Measurements from ENCODE around the gene HLA-DMB. TPM values are rescaled to one million over a fixed set of nuclear protein-coding genes. Genes with fewer than 3 reads are reported as not detected.
A peak's percentile ranks its signal among the peaks of the same experiment; 100 is the strongest.

The HLA-DMB gene
- total RNA-seq (2014; rRNA removed; shearing (Covaris generic); ENCODE audit: low replicate concordance) = 116 and 142 TPM in 2 replicates

DNA sequence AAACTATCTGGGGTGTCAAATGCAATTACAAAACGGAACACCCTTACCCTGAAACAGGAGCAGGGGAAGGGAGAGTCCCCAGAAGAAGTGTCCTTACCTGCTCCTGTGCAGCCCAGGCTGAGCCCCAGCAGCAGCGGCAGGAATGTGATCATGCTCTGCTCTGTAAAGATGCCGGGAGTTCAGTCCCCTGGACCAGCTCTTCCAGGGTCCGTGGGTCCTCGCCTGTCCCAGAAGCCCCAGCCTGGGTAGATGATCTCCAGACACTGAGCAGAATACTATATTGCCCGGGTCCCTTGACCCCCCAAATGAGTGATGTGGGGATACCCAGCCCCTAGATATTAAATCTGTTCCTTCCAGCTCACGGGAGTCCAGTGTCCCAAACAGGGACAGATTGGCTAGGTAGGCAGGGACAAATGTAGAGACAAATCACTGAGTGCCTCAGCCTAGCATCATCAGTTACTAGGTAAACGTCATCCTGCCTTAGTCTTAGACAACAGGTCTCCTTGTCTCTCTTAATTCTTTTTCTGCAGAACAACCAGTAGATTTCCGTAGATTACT is at the start of gene HLA-DMB:
TSS of gene HLA-DMB (minus strand) at position 373 of the 558 bp plus-strand sequence. CDS start at position 152, 221 bp downstream.
- Histone ChIP-seq H3K9me2 (replicated peaks; ENCODE audit: insufficient read depth, low read length) (no peaks in the 10 kb centered on the region), H3K9ac (ENCODE audit: low read length) (peak within 1 kb of the TSS; percentile 87), H3K4me2 (ENCODE audit: low read depth, low read length, poor library complexity, severe bottlenecking) (peak within 1 kb of the TSS; percentile 94), H2AFZ (ENCODE audit: low read length) (peak within 1 kb of the TSS; percentile 52), H3K27ac (ENCODE audit: low read length) (peak within 1 kb of the TSS; percentile 99), H3K79me2 (ENCODE audit: low read length) (peaks cover 17% of the 10 kb centered on the region), H4K20me1 (ENCODE audit: insufficient read depth, low read depth, low read length) (no peaks in the 10 kb centered on the region), H3K36me3 (ENCODE audit: insufficient read depth, low read length) (peaks cover 14% of the 10 kb centered on the region), H3K27me3 (ENCODE audit: low read length) (no peaks in the 10 kb centered on the region), H3K9me3 (ENCODE audit: low read length) (no peaks in the 10 kb centered on the region), H3K4me1 (ENCODE audit: low read length) (peaks cover 67% of the 10 kb centered on the region), H3K4me3 (ENCODE audit: low read length) (peak within 1 kb of the TSS; percentile 85)
- DNase-seq = peak; percentile 94

- no peaks in the 10 kb centered on the region for H3K27me3 ChIP-seq (ENCODE audit: low read length)
- no peaks in the 10 kb centered on the region for H3K36me3 ChIP-seq (ENCODE audit: insufficient read depth, low read length)
- DNase-seq = no peak
- H3K9me2 ChIP-seq (replicated peaks; ENCODE audit: insufficient read depth, low read length) = no peaks in the 10 kb centered on the region
- H4K20me1 ChIP-seq (ENCODE audit: insufficient read depth, low read depth, low read length) = no peaks in the 10 kb centered on the region
- H3K9me3 ChIP-seq (ENCODE audit: low read length) = no peaks in the 10 kb centered on the region
- H3K4me2 ChIP-seq (ENCODE audit: low read depth, low read length, poor library complexity, severe bottlenecking) = no peak overlapping the region
- no peak overlapping the region for H2AFZ ChIP-seq (ENCODE audit: low read length)
- H3K9ac ChIP-seq (ENCODE audit: low read length) = no peak overlapping the region
- no peaks in the 10 kb centered on the region for H3K79me2 ChIP-seq (ENCODE audit: low read length)
- H3K4me3 ChIP-seq (ENCODE audit: low read length) = no peak overlapping the region
- H3K27ac ChIP-seq (ENCODE audit: low read length) = no peak overlapping the region
- H3K4me1 ChIP-seq (ENCODE audit: low read length) = peaks cover 4% of the 10 kb centered on the region
Observed at GRCh38 chr6:32989368-32989767, 48.5 kb upstream of the HLA-DMB start.

GRCh38 chr6:32984622-32985389 is 44.0 kb upstream of the HLA-DMB start:
- Histone ChIP-seq H3K9me2 (replicated peaks; ENCODE audit: insufficient read depth, low read length) (no peaks in the 10 kb centered on the region), H2AFZ (ENCODE audit: low read length) (no peak overlapping the region), H3K36me3 (ENCODE audit: insufficient read depth, low read length) (peaks cover 17% of the 10 kb centered on the region), H3K27ac (ENCODE audit: low read length) (peak overlapping the region; percentile 56), H4K20me1 (ENCODE audit: insufficient read depth, low read depth, low read length) (peaks cover 26% of the 10 kb centered on the region), H3K9me3 (ENCODE audit: low read length) (no peaks in the 10 kb centered on the region), H3K4me3 (ENCODE audit: low read length) (no peak overlapping the region), H3K4me1 (ENCODE audit: low read length) (peaks cover 27% of the 10 kb centered on the region), H3K27me3 (ENCODE audit: low read length) (no peaks in the 10 kb centered on the region), H3K79me2 (ENCODE audit: low read length) (no peaks in the 10 kb centered on the region), H3K4me2 (ENCODE audit: low read depth, low read length, poor library complexity, severe bottlenecking) (no peak overlapping the region), H3K9ac (ENCODE audit: low read length) (no peak overlapping the region)
- peak; percentile 96 for DNase-seq

GRCh38 chr6:32983964-32984621 is 43.3 kb upstream of the HLA-DMB start:
- Histone ChIP-seq H3K4me1 (ENCODE audit: low read length) (peaks cover 33% of the 10 kb centered on the region), H3K27me3 (ENCODE audit: low read length) (no peaks in the 10 kb centered on the region), H3K9me3 (ENCODE audit: low read length) (no peaks in the 10 kb centered on the region), H3K9ac (ENCODE audit: low read length) (no peak overlapping the region), H3K4me2 (ENCODE audit: low read depth, low read length, poor library complexity, severe bottlenecking) (no peak overlapping the region), H4K20me1 (ENCODE audit: insufficient read depth, low read depth, low read length) (peaks cover 30% of the 10 kb centered on the region), H3K36me3 (ENCODE audit: insufficient read depth, low read length) (peaks cover 24% of the 10 kb centered on the region), H3K4me3 (ENCODE audit: low read length) (no peak overlapping the region), H2AFZ (ENCODE audit: low read length) (no peak overlapping the region), H3K27ac (ENCODE audit: low read length) (peak overlapping the region; percentile 56), H3K79me2 (ENCODE audit: low read length) (no peaks in the 10 kb centered on the region), H3K9me2 (replicated peaks; ENCODE audit: insufficient read depth, low read length) (no peaks in the 10 kb centered on the region)
- peak; percentile 66 for DNase-seq

DNA sequence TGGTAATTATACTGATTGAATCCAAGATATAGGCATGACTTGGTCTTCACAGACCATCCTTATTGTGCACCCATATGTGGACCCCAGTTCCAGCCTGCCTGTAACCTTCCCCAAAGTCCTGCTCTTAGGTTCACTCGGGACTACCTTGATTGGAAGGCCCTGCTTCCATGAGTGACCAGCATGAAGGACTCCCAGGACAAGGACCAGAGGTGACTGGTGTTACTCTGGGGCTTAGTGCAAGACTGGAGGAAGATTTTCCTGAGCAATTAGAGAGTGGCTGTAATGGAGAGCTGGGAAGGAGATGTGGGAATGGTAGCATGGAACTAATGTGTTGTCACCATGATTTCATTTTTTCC is 42.6 kb upstream of the HLA-DMB start:
- Histone ChIP-seq H3K36me3 (ENCODE audit: insufficient read depth, low read length) (peaks cover 29% of the 10 kb centered on the region), H3K4me1 (ENCODE audit: low read length) (peaks cover 33% of the 10 kb centered on the region), H3K79me2 (ENCODE audit: low read length) (no peaks in the 10 kb centered on the region), H3K27ac (ENCODE audit: low read length) (peak overlapping the region; percentile 56), H3K9ac (ENCODE audit: low read length) (no peak overlapping the region), H3K4me3 (ENCODE audit: low read length) (no peak overlapping the region), H3K9me3 (ENCODE audit: low read length) (no peaks in the 10 kb centered on the region), H3K27me3 (ENCODE audit: low read length) (no peaks in the 10 kb centered on the region), H2AFZ (ENCODE audit: low read length) (no peak overlapping the region), H3K4me2 (ENCODE audit: low read depth, low read length, poor library complexity, severe bottlenecking) (no peak overlapping the region), H4K20me1 (ENCODE audit: insufficient read depth, low read depth, low read length) (peaks cover 33% of the 10 kb centered on the region), H3K9me2 (replicated peaks; ENCODE audit: insufficient read depth, low read length) (no peaks in the 10 kb centered on the region)
- DNase-seq = peak; percentile 65

DNA sequence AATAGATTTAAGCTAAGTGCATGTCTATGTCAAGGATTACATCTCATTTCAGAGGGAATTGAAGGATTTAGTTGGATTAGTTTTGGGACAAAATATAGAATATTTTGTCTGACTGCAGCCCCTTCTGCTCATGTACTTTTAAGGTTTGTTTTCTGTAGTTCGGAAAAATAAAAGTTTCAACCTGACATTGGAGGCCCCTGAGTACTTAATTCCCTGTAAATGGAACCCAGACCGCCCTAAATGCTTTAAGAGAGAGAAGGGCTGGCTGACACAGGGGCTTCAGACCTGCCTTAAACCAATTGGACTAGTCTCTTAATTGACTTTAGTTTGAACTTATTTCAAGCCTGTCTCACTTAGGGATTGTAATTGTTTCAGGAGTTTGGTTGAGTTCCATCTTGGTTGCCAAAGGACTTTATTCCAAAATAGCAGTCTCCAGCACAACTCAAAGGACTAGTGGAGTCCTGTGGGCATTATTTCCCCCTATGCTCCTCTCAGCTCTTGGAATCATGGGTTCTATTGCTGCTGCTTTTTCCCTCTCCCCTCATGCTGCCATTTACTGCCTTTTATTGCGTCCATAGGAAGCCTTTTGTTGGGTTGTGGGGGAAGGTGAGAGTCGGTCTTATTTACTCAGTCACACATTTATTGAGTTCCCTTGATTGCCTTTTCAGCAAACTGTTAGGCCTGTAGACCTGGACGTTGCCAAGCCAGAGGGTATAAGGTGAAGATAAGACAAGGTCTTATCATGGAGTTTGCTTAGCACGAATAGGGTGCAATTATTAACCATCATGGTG is 42.1 kb upstream of the HLA-DMB start:
- no peak overlapping the region for H3K9ac ChIP-seq (ENCODE audit: low read length)
- H3K9me3 ChIP-seq (ENCODE audit: low read length) = no peaks in the 10 kb centered on the region
- peak; percentile 73 for DNase-seq
- peaks cover 39% of the 10 kb centered on the region for H4K20me1 ChIP-seq (ENCODE audit: insufficient read depth, low read depth, low read length)
- H3K79me2 ChIP-seq (ENCODE audit: low read length) = no peaks in the 10 kb centered on the region
- H3K9me2 ChIP-seq (replicated peaks; ENCODE audit: insufficient read depth, low read length) = no peaks in the 10 kb centered on the region
- H2AFZ ChIP-seq (ENCODE audit: low read length) = no peak overlapping the region
- H3K27me3 ChIP-seq (ENCODE audit: low read length) = no peaks in the 10 kb centered on the region
- H3K36me3 ChIP-seq (ENCODE audit: insufficient read depth, low read length) = peaks cover 35% of the 10 kb centered on the region
- H3K4me3 ChIP-seq (ENCODE audit: low read length) = no peak overlapping the region
- peaks cover 33% of the 10 kb centered on the region for H3K4me1 ChIP-seq (ENCODE audit: low read length)
- no peak overlapping the region for H3K4me2 ChIP-seq (ENCODE audit: low read depth, low read length, poor library complexity, severe bottlenecking)
- H3K27ac ChIP-seq (ENCODE audit: low read length) = peak overlapping the region; percentile 56

DNA sequence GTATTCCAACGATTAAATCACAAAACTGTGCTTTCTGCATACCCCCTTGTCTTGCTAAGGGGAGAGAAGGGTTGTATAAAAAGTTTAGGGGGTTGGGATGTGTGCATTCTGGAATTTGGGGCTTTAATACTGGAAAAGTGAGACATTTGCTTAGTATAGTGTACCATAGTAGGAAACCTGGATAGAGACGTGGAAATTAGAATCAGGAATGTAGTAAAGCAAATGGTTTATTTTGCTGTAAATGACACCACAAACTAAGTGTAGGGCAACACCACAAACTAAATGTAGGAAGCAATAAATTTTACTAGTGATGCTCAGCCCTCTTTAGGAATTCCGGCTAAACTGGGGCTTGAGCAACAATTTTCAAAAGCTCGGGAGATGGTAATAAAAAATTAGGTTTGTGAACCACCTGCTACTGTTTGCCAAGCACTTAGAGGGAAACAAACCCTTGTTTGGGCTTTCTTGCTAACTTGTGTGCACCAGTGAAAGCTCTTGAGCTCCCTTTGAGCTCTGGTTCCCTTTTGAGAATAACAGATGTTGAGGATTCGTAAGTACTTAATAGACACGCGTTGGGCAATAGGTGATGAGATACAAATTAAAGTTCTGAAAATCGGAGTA is 41.4 kb upstream of the HLA-DMB start:
- Histone ChIP-seq H3K9me2 (replicated peaks; ENCODE audit: insufficient read depth, low read length) (no peaks in the 10 kb centered on the region), H3K36me3 (ENCODE audit: insufficient read depth, low read length) (peaks cover 42% of the 10 kb centered on the region), H3K4me1 (ENCODE audit: low read length) (peaks cover 39% of the 10 kb centered on the region), H2AFZ (ENCODE audit: low read length) (no peak overlapping the region), H3K27me3 (ENCODE audit: low read length) (no peaks in the 10 kb centered on the region), H3K27ac (ENCODE audit: low read length) (peak overlapping the region; percentile 56), H3K4me3 (ENCODE audit: low read length) (no peak overlapping the region), H3K79me2 (ENCODE audit: low read length) (peaks cover 6% of the 10 kb centered on the region; the same call in 1 of the 2 replicates), H3K9ac (ENCODE audit: low read length) (no peak overlapping the region), H3K9me3 (ENCODE audit: low read length) (no peaks in the 10 kb centered on the region), H3K4me2 (ENCODE audit: low read depth, low read length, poor library complexity, severe bottlenecking) (no peak overlapping the region), H4K20me1 (ENCODE audit: insufficient read depth, low read depth, low read length) (peaks cover 46% of the 10 kb centered on the region)
- DNase-seq = peak; percentile 85

Data from Karpas-422 (cell line).